Measurements from ENCODE around the gene HAP1. TPM values are rescaled to one million over a fixed set of nuclear protein-coding genes. Genes with fewer than 3 reads are reported as not detected.

The HAP1 gene
- total and polyA plus RNA-seq, 2 of the 8 experiments (the other 6 are each of a cell fraction or from before 2014, with no cell fraction given), result 2.3 to 3.6 TPM

DNA sequence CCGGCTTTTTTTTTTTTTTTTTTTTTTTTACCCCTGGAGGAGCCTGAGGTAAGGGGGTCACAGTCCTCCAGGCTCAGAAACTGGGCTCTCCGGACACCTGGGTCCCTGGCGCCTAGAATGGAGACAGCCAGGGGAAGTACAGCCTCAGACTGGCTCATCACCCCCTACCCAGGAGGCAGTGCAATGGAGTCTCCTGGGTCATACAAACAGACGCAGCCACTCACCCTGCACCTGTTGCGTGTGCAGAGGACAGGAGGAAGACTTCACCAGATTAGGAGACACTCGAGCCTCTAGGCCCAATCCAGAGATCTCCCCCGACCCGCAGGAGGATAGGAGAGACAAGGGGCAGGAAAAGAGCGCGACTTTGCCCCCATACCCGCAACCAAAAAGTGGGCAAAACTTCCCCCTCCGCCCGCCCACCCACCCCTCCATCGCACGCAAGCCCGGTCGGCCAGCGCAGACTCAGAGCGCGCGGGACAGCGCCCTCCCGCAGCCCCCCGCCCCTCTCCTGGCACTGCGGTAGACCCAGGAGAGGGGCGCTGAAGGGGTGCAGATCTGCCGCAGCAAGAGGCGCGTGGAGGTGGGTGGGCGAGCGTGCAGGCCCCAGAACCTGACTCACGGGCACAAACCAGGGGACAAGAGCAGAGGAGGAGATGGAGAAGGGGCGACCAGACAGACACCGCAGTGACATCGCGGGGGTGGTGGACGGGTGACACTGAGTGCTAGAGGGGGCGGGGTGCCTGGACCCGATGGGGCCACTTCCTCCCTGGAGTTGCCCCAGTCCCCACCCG is 900 bp downstream of the HAP1 start (continued):
- TF ChIP-seq POU5F1 (IDR thresholded peaks at IDR 0.05; ENCODE audit: low read depth, low read length), result no peak
- no peak for TF ChIP-seq FOSL1 (IDR thresholded peaks at IDR 0.05; ENCODE audit: insufficient read depth, low read depth, low read length)
- TF ChIP-seq TAF7 (optimal IDR thresholded peaks at IDR 0.05; ENCODE audit: borderline replicate concordance, low read depth, low read length), result no peak
- no peak for TF ChIP-seq EGR1 (IDR thresholded peaks at IDR 0.05; ENCODE audit: borderline replicate concordance, low read depth, low read length)
- TF ChIP-seq EZH2 (IDR thresholded peaks at IDR 0.05; ENCODE audit: low read depth, low read length, severe bottlenecking), result no peak
- no peak for TF ChIP-seq CEBPB (IDR thresholded peaks at IDR 0.05; ENCODE audit: low read depth, low read length)
- TF ChIP-seq RNF2 (IDR thresholded peaks at IDR 0.05; ENCODE audit: borderline replicate concordance, low read depth, low read length, missing control alignments, poor library complexity, severe bottlenecking), result no peak

Measured in H1 (cell line).